Ovary (tissue), 9 donors: ENCODE measurements around the gene SKIL. TPM values are rescaled to one million over a fixed set of nuclear protein-coding genes. Genes with fewer than 3 reads are reported as not detected.

ENCODE experiments used
- DNase-seq, 5 donors: peaks; one replicate each; pipeline ENCODE4 v3.0.0-alpha.2; 2019 to 2020
- H3K27ac ChIP-seq, 2 donors: fragments of 200-600 bp; one replicate each; pipeline versions ENCODE4 v1.5.1 to v1.8.0; 2019 to 2022
- H3K27me3 ChIP-seq: fragments of 200-600 bp; one replicate; pipeline ENCODE4 v1.8.0; 2022
- H3K36me3 ChIP-seq: fragments of 200-600 bp; sonication (generic); one replicate; pipeline ENCODE4 v1.5.1; 2019
- H3K4me1 ChIP-seq: one replicate; pipeline ENCODE4 v1.8.1; 2013; ENCODE audit warnings: mild to moderate bottlenecking, moderate library complexity; ENCODE audit not compliant: insufficient read depth
- H3K4me3 ChIP-seq: fragments of 200-600 bp; sonication (generic); one replicate; pipeline ENCODE4 v1.5.1; 2017
- H3K9me3 ChIP-seq, 2 donors: fragments of 200-600 bp in 1 of 2; sonication (generic) in 1 of 2; one replicate each; pipeline versions ENCODE4 v1.5.1 to v1.8.1; 2013 to 2019; ENCODE audit warnings: mild to moderate bottlenecking in 1 of 2, moderate library complexity in 1 of 2
- EP300 ChIP-seq: sonication (generic); formaldehyde crosslinking; IDR thresholded peaks from one replicate; pipeline ENCODE4 v1.6.1; 2017; ENCODE audit warnings: antibody characterized with exemption
- POLR2A ChIP-seq: fragments of 450-650 bp; IDR thresholded peaks from one replicate; pipeline ENCODE4 v1.6.1; 2017; ENCODE audit warnings: antibody characterized with exemption, mild to moderate bottlenecking, moderate library complexity
- intact Hi-C, 4 donors: fragments of 100-400 bp; cut with DNase I; formaldehyde crosslinking; loops; one replicate each; pipeline versions ENCODE4 v1.11.0 to v1.15.1; 2022 to 2023
- microRNA-seq, 3 donors: library from miRNA; unstranded; fragments of <30 nt; microRNA quantifications; one replicate each; pipeline versions ENCODE4 to v1.2.0, GENCODE V29; 2019 to 2020
- polyA plus RNA-seq, 2 donors: library from polyadenylated mRNA; stranded (reverse); fragments of 200-250 nt in 1 of 2; fragments of 350-450 nt in 1 of 2; fragmentation: Illumina TruSeq in 1 of 2; extraction: RNeasy Lipid Tissue Mini Kit (QIAGEN cat#74804) in 1 of 2; gene quantifications; one replicate each; pipeline ENCODE4 v1.2.3, GENCODE V29; 2013 to 2014
- total RNA-seq, 7 donors: library from RNA; depleted of rRNA in 2 of 7; stranded (reverse); fragments of >200 nt in 2 of 7; fragmentation: NEBNext Ultra II Directional in 3 of 7; extraction: Animal tissue kit (Norgen Biotek cat#: 25700) in 3 of 7; gene quantifications; one replicate each; pipeline versions ENCODE4 v1.1.0 to v1.2.4, GENCODE V29; 2016 to 2023
- TF ChIP-seq, protein P1 (sequence below), 3 donors: fragments of 450-650 bp in 2 of 3; fragments of 200-600 bp in 1 of 3; IDR thresholded peaks; one replicate each; pipeline versions ENCODE4 v1.5.1 to v1.8.0; 2016 to 2022; ENCODE audit warnings: antibody characterized with exemption in 3 of 3, mild to moderate bottlenecking in 1 of 3
- donor health status: DM: no; HTN: no; CAD: no; lungs with moderate emphysema.
- donor health status: DM: no; HTN: no; CAD: no.
- donor health status: Bipolar disorder and iron deficiency.
- donor health status: DM: yes; HTN: yes; CAD: no.
- donor health status: DM: no; HTN: no; CAD: no.
- donor health status: DM: yes; HTN: yes; CAD: no.

The SKIL gene
- total and polyA plus RNA-seq, 9 donors: 8.2 to 57.8 (median 47.4) TPM

GRCh38 chr3:170443457-170443856 lies 85.9 kb downstream of the SKIL start:
- intact Hi-C loops: no loop called here
- DNase-seq: no peak
- Histone ChIP-seq H3K27me3 (no peaks in the 10 kb centered on the region), H3K27ac (no peak overlapping the region), H3K36me3 (no peaks in the 10 kb centered on the region), H3K9me3 (no peaks in the 10 kb centered on the region), H3K4me3 (no peak overlapping the region), H3K4me1 (peaks cover 4% of the 10 kb centered on the region)
- no peak for TF ChIP-seq EP300
- no peak for TF ChIP-seq POLR2A
- TF ChIP-seq, protein P1, sequence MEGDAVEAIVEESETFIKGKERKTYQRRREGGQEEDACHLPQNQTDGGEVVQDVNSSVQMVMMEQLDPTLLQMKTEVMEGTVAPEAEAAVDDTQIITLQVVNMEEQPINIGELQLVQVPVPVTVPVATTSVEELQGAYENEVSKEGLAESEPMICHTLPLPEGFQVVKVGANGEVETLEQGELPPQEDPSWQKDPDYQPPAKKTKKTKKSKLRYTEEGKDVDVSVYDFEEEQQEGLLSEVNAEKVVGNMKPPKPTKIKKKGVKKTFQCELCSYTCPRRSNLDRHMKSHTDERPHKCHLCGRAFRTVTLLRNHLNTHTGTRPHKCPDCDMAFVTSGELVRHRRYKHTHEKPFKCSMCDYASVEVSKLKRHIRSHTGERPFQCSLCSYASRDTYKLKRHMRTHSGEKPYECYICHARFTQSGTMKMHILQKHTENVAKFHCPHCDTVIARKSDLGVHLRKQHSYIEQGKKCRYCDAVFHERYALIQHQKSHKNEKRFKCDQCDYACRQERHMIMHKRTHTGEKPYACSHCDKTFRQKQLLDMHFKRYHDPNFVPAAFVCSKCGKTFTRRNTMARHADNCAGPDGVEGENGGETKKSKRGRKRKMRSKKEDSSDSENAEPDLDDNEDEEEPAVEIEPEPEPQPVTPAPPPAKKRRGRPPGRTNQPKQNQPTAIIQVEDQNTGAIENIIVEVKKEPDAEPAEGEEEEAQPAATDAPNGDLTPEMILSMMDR (IDR thresholded peaks at IDR 0.05): no peak

Small RNAs within 50 kb of the gene (microRNA-seq; reads per million reads assigned to microRNA genes)
- 0 to 0.18 (median 0) reads per million in 3 donors for gene MIR6828

Other genes with a start within 250 kb of the SKIL start
- 100 to 1,000 TPM in 1 of 7 donors, 10 to 100 TPM in 6; 43.3 to 121 (median 91.3) TPM for gene PHC3, start 176.0 kb upstream of the SKIL start, total RNA-seq
- 10 to 100 TPM in 1 of 2 donors, 1 to 10 TPM in 1; 9.9 to 37.8 TPM for gene PHC3, start 176.0 kb upstream of the SKIL start, polyA plus RNA-seq
- 10 to 100 TPM; 33.2 to 62.4 (median 42.3) TPM for gene PRKCI, start 135.3 kb upstream of the SKIL start, total RNA-seq
- gene PRKCI, start 135.3 kb upstream of the SKIL start, polyA plus RNA-seq: 10 to 100 TPM; 15.5 TPM
- 100 to 1,000 TPM in 3 of 7 donors, 10 to 100 TPM in 4; 75.1 to 247 (median 79.5) TPM for gene CLDN11, start 61.2 kb downstream of the SKIL start, total RNA-seq
- 100 to 1,000 TPM; 125 to 254 TPM for gene CLDN11, start 61.2 kb downstream of the SKIL start, polyA plus RNA-seq
- gene SLC7A14, start 228.4 kb downstream of the SKIL start, total RNA-seq: under 1 TPM in 5 of 7 donors, not detected in 2; under 0.01 to 0.20 (median 0.03) TPM
- gene SLC7A14, start 228.4 kb downstream of the SKIL start, polyA plus RNA-seq: under 1 TPM; 0.03 to 0.07 TPM